HG03442 (cell line): ENCODE data around the gene PFDN1.

Source experiments
- ATAC-seq: cut with Tn5 transposase; IDR thresholded peaks from one replicate; pipeline ENCODE4 v1.9.1; 2021; ENCODE audit warnings: mild to moderate bottlenecking, moderate library complexity; ENCODE audit not compliant: unreplicated experiment

PFDN1 gene

DNA sequence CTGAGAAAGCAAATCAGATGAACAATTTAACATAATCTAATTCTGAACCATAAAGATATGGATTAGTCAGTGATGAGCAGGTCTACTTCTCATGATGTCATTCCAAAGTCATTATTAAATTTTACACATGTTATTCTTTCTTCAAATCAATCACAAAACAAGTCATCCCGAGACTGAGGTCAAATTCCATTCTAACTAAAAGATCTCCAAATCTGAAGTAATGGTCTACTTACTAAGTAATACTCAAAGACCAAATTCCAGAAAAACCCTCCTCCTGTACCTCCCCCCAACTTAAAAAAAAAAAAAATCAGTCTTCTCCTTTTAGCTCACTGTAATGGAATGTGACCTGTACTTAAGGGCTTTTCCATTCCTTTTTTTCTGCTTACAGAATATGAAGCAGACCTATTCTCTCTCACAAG lies 4.7 kb downstream of the PFDN1 start:
- no peak for ATAC-seq

DNA sequence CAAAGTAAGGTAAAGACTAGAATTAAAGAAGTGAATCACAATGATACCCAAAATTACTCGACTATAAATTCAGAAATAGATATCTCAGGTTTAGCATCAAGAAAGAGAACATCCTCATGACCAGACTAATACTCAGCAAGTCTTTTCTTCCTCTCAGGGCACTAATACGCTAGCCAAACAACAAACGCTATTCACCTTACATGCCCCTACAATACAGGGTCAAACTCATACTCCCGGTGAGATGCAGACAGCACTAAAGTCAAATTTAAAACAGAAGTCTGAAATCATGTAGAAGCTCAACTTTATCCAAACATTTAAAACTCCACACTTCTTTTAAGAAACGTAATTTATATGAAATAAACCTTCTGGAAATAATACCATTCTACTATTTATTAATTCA lies 5.6 kb downstream of the PFDN1 start:
- ATAC-seq = no peak

DNA sequence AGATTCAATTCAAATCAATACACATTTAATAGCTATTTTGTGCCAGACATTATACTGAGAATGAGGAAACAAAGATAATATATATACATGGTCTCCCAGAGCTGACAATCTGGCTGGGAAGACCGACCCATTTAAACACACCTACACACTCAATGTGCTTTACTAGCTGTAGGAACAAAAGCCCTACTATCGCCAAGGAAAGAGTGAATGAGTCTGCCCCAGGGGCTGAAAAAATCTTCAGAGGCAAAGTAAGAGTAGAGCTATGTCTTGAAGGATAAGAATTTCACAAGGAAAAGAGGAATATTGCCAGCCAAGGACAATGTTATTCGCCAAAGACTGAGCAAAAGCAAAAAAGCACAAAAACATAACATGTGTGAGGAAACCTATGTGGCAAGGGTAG lies 6.6 kb downstream of the PFDN1 start:
- no peak for ATAC-seq

DNA sequence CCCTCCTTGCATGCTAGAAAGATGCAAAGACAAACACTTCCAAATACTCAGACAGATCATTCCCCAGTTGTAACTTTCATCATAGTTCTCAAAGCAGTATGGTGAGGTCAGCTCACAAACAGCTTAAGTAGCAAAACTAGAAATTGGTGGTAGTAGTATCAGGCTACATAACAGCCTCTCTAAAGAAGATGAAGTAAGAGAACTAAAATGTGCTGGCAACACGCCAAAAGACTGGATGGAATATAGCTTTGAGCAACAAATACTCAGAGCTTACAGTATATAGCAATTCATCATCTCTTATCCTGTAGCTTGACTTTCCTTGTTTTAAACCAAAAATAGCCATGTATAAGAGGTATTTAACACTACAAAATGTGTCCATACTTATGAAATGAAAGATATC lies 7.5 kb downstream of the PFDN1 start:
- ATAC-seq = no peak

DNA sequence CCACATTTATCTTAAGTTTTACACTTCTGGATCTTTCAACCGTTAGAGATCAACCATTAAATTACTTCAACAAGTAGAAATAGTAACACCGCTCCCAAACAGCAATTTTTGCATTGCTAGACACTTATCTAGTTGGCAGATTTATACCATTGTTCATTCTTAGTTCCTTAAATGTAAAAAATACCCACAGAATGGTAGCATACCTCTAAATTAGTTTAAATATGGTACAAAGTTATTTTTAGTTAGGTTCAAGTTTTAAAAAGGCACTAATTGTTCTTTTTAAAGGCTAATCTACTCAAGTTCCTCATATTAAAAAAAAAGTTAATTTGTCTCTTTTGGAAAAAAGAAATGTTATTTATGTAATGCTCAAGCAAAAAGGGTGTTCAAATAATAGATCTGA lies 8.1 kb downstream of the PFDN1 start:
- no peak for ATAC-seq

DNA sequence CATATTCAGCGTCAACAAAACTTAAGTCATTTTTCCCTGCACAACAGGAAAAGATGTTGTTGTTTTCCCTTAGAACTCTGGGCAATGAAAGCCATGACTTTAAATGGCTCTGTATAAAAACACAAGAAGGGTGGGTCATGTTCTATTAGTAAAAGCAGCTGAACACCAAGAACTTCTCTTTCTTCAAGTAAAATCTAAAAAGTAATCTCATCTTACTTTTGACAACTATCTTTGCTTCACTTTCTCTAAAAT lies 9.1 kb downstream of the PFDN1 start:
- ATAC-seq = no peak

DNA sequence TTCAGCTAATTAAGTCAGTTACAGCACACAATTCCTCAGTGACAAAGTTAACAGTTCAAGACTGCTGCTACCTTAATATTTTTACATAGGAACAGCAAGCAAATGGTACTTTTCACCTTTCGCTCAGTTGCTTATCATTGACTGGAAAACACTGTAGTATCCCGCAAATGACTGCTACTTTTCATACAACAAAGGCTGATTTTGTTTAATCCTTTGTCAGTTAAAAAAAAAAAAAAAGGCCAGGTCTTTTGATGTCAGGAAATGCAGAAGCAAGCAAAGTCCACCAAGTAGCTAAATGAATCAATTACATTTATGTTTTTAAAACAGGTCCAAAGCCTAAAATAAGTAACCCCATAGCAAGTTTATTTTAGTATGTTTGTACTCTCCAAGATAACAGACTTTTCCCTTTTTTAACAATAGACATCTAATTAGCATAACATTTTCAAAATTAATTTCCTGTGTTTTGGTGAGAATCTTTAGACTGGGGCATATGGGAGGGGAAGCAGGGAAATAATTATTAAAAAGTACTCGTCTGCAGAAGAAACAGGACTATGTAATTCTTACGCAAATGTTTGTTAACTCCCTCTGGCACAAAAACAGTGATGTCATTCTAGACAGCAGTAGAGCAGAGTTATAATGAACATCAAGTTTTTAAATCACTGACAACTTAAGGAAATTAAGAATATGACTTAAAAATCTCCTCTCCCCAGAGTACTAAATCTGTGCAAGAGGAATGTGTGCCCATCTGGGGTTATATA lies 9.6 kb downstream of the PFDN1 start:
- ATAC-seq = no peak

DNA sequence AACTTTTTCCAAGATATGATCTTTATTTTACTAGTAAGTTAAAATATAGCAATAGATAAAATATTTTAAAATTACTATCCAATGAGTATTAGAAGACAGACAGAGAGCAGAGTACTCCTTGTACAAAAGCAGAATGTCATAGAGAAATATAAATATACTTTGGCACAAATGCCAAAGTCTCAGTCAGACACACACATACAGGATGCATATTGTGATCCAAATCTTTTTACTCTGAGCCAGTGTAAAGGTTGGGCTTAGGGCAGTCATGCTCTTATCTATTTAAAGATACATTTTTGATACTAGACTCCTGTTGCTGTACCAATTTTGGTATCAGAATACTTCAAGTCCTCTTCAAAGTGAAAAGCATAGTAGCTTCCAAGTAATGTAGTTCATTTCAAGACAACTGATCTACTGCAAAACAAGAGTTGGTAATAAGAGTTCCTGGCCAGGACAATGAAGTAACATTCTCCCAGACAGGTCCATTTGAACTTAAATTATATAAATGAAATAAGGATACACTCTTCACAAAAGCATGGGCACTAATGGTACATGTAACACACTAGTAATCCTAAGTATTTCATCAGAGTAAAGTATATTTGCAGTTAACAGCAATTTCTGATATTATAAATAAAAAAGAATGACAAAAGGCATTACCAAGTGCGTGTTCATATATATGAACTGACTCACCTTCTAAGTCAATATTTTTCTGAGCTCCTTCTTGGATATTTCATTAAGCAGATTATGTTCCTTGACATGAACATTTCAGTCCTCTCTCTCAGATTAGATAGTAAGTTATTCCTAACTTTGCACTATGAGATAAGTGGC lies 10.5 kb downstream of the PFDN1 start:
- no peak for ATAC-seq

DNA sequence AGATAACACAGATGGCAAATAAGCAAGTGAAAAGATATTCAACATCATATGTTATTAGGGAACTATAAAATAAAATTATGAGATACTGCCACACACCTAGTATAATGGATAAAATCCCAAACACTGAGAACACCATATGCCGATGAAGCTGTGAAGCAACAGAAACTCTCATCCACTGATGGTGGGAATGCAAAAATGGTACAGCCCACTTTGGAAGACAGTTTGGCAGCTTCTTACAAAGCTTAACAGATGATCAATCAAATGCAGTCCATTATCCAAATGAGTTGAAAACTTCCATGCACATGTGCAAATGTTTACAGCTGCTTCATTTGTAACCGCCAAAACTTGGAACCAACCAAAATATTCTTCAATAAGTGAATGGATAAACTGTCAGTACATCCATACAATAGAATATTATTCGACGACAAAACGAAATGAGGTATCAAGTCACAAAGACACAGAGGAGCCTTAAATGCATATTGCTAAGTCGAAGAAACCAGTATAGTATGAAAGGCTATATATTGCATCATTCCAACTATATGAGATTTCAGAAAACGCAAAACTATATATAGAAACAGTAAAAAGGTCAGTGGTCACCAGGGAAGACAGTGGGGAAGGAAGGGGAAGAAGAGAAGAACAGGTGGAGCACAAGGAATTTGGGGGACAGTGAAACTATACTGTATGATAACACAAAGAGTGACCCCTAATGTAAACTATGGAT lies 14.9 kb downstream of the PFDN1 start:
- ATAC-seq = no peak

DNA sequence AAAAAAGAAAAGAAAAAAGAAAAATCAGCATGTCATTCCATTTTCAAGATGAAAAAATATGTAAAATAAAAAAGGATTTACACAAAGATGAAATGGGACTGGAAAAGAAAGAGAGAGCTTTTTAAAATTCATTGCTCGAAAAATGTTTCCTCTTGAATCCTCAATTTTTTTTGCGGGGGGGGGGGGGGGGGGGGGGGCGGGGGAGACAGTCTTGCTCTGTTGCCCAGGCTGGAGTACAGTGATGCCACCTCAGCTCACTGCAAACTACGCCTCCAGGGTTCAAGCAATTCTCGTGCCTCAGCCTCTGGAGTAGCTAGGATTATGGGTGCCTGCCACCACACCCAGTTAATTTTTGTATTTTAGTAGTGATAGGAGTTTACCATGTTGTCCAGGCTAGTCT lies 16.5 kb downstream of the PFDN1 start:
- ATAC-seq = no peak

DNA sequence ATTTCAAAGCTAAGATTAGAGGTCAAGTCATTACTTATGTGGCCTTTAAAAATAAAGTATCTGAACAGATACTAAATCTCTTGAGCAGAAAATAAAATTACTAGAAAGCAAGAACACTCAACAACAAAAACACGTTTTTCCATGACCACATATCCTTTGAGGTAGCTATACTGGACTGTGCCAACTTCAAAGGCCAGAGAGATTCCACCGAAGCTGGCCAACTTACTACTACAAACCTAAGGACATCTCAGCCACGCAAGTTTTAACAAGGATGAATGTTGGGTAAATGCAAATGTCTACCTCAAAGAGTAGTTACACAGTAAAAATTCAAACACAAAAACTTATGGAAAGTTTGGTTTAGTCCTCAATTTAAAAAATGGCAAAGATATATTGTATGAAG lies 18.9 kb downstream of the PFDN1 start:
- ATAC-seq = no peak

DNA sequence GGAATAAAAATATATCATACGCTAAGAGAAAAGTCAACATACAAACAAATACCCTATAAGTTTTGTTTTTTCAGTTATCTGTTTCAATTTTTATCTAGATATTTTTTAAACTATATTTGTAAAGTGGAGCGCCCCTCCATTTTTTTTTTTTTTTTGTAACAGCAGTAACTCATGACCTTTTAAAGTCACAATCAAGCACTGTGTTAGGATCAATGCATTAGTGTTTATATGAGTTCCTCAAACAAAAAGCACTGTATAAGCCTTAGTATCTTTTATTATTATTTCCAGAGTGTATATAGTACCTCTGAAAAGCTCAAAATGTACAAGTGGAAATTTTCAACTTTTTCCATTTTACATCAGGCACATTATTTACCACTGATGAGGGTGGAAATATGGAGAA lies 20.6 kb downstream of the PFDN1 start:
- ATAC-seq = no peak

DNA sequence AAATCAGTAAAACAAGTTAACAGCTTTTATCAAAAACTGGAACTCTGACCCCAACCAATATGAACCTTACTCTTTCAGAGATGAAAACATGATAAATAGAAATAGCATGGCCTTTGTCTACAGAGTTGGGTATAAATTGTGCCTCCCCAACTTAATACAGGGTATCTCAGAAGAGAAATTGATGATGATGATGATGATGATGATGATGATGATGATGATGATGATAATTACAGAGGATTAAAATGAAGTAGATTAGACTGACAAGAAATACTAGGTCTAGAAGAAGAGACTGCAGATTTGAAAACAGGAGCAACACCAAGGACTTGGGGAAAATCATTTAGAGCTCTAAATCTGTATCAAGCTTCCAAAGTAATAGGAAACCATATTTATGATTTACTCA lies 27.1 kb downstream of the PFDN1 start:
- no peak for ATAC-seq

DNA sequence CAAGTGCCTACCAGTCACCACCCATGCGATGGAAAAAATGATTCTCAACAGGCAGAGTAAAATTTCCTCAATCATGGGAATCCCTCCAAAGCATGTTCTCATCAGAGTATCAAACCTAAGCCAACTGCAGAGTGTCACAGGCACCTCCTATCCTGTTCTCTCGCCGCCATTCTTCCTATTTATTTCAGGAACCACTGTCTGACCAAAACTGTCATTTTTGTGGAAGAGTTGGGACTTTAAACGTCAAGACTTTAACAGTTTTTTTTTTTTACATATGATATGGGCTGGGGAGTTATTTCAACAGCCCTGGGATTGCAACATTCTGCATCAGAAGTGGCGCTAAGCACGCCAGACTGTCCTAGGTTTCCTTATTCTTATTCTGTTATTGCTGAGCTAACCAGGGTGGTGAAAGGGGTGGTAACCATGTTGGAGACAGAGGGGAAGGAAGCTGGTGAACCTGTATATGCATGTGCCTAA lies 29.5 kb downstream of the PFDN1 start:
- ATAC-seq = no peak

DNA sequence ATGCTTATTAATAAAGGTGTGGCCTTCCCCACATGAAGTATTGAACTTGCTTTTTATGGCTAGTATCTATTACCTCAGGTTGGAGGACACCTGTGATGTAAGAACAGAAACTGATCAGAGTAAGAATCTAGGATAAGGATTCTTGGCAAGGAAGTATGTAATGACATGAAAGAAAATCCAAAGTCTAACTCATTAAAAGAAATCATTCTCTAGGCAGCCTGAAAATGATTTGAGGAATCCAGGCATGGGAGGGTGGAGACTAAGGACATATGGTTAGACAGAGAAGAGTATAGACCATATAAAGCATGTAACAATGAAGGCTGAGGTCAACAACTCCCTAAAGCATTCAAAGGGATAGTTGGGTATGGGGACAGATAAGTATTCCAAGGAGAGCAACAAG lies 32.9 kb downstream of the PFDN1 start:
- ATAC-seq = no peak

DNA sequence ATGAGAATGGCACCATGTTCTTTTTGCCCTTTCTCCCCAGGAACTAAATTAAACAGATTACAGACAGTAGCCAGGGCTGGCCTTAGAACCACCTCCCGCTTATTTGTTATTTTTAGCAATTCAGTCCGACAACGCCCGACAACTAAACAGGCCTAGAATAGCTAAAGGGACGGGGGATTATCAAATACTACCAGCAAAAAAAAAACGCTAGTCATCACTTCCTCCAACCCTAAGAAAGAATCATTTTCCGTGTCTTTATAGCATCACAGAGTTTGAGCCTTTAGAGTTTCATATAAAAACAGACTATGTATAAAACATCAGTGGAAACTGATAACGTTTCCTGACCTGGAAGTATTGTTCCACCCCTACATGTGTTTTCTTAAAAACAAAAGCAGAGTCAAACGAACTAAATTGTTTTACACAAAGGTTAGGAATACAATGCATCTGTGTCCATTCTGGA lies 35.3 kb downstream of the PFDN1 start:
- ATAC-seq = no peak

DNA sequence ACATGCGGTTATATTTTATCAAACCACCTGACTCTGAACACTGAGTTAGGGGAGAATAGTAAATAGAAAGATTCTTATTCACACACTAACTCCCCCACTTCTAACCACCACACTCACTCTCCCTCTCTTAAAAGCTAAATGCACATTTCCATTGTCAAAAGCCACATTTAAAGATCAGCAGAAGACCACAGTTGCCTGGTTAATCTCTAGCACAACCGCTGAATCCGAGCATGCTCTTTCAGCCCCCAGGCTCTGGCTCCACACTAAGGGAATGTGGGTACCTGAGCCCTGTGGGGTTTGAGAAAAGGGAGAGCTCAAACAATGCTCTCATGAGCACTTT lies 35.7 kb downstream of the PFDN1 start:
- ATAC-seq = no peak

DNA sequence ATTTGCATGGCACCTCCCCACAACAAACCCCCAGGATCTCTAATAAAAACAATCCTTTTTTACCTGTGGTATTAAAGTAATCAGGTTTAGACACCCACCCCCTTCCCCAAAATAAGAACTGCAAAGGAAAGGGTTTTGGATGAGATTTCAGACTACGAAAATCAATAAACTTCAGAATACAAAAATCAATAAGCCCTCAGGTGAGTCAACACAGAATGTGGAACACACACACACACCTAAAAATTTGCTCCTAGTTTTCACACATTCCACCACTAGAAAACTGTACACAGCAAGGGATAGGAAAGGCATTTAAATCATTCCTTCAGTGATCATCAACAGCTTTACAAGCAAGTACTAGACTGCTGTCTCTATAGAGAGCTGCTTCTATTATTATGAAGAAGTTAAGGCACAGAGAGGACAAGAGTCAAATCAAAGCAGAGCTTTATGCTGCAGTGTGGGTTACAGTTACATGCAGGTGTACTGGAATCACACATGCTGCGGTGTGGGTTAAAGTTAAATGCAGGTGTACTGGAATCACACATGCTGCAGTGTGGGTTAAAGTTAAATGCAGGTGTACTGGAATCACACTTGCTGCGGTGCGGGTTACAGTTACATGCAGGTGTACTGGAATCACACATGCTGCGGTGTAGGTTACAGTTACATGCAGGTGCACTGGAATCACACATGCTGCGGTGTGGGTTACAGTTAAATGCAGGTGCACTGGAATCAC lies 36.3 kb downstream of the PFDN1 start:
- no peak for ATAC-seq

DNA sequence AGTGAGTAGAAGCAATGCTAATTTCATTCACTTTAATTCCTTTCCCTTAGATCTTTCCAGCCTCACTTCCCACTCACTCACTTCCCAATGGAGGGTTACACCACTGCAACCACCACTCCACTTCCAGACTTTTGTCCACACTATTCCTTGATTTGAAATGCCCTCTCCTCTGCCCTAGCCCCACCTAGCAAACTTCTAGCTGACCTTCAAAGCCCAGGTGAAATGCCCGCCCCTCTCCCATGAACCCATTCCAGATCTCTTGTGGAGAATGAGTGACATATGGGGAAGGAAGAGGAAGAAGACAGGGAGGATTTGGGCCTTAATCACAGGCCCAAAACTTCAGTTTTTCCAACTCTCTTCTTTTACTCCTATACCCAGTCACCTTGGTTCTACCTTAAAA lies 37.1 kb downstream of the PFDN1 start:
- no peak for ATAC-seq

DNA sequence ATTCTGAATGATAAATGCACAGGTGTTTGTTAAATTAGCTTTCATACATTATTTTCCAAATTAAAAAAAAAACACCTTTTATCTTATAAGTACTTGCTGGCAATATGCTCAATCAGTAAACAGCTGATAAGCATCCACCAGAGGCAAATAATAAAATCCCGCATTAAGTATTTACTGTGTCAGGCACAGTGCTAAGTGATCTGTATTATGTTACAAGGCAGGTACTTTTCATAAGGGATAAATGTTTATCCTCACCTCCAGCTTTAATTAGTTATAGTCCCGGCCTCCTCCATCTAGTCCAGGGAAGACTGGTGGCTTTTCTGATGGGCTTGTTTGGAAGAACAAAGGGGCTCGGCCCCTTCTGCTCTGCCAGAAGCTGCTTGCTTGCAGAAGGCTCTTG lies 40.1 kb downstream of the PFDN1 start:
- ATAC-seq = no peak

DNA sequence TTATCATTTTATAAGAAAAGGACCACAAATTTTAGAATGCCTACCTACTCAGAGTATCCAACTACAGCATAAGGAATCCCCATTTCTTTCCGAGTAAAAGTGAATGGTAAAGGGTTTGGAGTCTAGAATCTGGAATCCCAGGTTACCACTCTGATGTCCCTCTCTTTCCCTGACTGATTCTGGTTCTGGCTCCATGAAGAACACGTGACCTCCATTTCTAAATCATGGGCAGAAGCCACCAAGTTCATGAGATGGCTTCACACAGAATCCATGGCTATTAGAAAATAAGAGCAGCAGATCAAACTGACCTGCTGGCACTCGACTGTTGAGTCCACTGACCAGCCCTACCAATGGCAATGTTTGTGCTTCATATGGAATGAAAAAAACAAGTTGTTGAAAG lies 40.7 kb downstream of the PFDN1 start:
- no peak for ATAC-seq
